PC-3 (cell line): ENCODE results near the gene IL11RA. TPM values are rescaled to one million over a fixed set of nuclear protein-coding genes. Genes with fewer than 3 reads are reported as not detected.

Experiments
- ATAC-seq: fragments of 200-7000 bp; cut with Tn5 transposase; 2 replicates; pipeline ENCODE4 v1.9.1; 2020; ENCODE audit warnings: mild to moderate bottlenecking, moderate library complexity
- BruUV-seq: library from RNA; stranded (reverse); fragments of 400-500 nt; replicated peaks from 2 replicates; lab custom pipeline; 2021; lab: Mats Ljungman, UMichigan
- CTCF ChIA-PET: fragments of 300-600 bp; sonication (Branson Sonifier 250); formaldehyde crosslinking; loops from one replicate; lab custom pipeline; 2022; ENCODE audit warnings: antibody characterized with exemption; lab: Charles Lee
- POLR2A ChIA-PET: fragments of 300-600 bp; sonication (Branson Sonifier 250); formaldehyde crosslinking; loops from one replicate; lab custom pipeline; 2022; ENCODE audit warnings: antibody characterized with exemption; ENCODE audit not compliant: unreplicated experiment; lab: Charles Lee
- DNase-seq: peaks from one replicate; pipeline ENCODE4 v3.0.0-alpha.2; 2015
- H2AFZ ChIP-seq: fragments of 300-600 bp; sonication (generic); 2 replicates; pipeline ENCODE4 v1.6.0; 2016; ENCODE audit warnings: antibody characterized with exemption, low read length
- H3F3A ChIP-seq: fragments of 300-600 bp; sonication (generic); one replicate; pipeline ENCODE4 v1.6.0; 2017; ENCODE audit warnings: antibody characterized with exemption, low read length, control low read depth, mild to moderate bottlenecking; ENCODE audit not compliant: unreplicated experiment
- H3K27ac ChIP-seq: fragments of 300-600 bp; sonication (generic); 2 replicates; pipeline ENCODE4 v1.5.1; 2016; ENCODE audit warnings: mild to moderate bottlenecking, low read length
- H3K27me3 ChIP-seq: fragments of 300-600 bp; sonication (generic); 2 replicates; pipeline ENCODE4 v1.6.1; 2016; ENCODE audit warnings: low read length, mixed read lengths
- H3K36me3 ChIP-seq: fragments of 300-600 bp; sonication (generic); 2 replicates; pipeline ENCODE4 v1.6.1; 2016; ENCODE audit warnings: low read depth, mixed run types, low read length, mixed read lengths
- H3K4me1 ChIP-seq: fragments of 300-600 bp; sonication (generic); 2 replicates; pipeline ENCODE4 v1.5.1; 2016; ENCODE audit warnings: low read length; ENCODE audit not compliant: insufficient read depth
- H3K4me2 ChIP-seq: fragments of 300-600 bp; sonication (generic); 2 replicates; pipeline ENCODE4 v1.6.0; 2016; ENCODE audit warnings: low read length
- H3K4me3 ChIP-seq: fragments of 300-600 bp; sonication (generic); 2 replicates; pipeline ENCODE4 v1.5.1; 2016; ENCODE audit warnings: mild to moderate bottlenecking, low read length, mixed read lengths
- H3K79me2 ChIP-seq: fragments of 300-600 bp; sonication (generic); 2 replicates; pipeline ENCODE4 v1.6.1; 2017; ENCODE audit warnings: low read length, mixed read lengths
- H3K9ac ChIP-seq: fragments of 300-600 bp; sonication (generic); 2 replicates; pipeline ENCODE4 v1.6.0; 2016; ENCODE audit warnings: mild to moderate bottlenecking, low read length
- H3K9me2 ChIP-seq: fragments of 300-600 bp; sonication (generic); replicated peaks from 2 replicates; pipeline ENCODE4 v1.6.1; 2016; ENCODE audit warnings: mixed run types, low read length, mixed read lengths
- H3K9me3 ChIP-seq: fragments of 300-600 bp; sonication (generic); 2 replicates; pipeline ENCODE4 v1.6.1; 2016; ENCODE audit warnings: low read length, mixed read lengths
- H4K20me1 ChIP-seq: fragments of 300-600 bp; sonication (generic); 2 replicates; pipeline ENCODE4 v1.6.1; 2016; ENCODE audit warnings: low read length, mixed read lengths
- EZH2 ChIP-seq: fragments of 300-600 bp; sonication (generic); IDR thresholded peaks from one replicate; pipeline ENCODE4 v1.6.1; 2017; ENCODE audit warnings: antibody characterized with exemption, mild to moderate bottlenecking, low read length; ENCODE audit not compliant: unreplicated experiment
- EZH2phosphoT487 ChIP-seq: fragments of 300-600 bp; sonication (generic); IDR thresholded peaks from 2 replicates; pipeline ENCODE4 v1.6.1; 2018; ENCODE audit warnings: mild to moderate bottlenecking, antibody characterized with exemption, low read length, borderline replicate concordance
- intact Hi-C: fragments of 100-400 bp; cut with micrococcal nuclease; formaldehyde crosslinking; loops from 2 replicates; pipeline ENCODE4 v1.9.0; 2023
- total RNA-seq: library from RNA; depleted of rRNA; stranded (reverse); fragments of >200 nt; gene quantifications from 2 replicates; pipeline ENCODE4 v1.2.3, GENCODE V29; 2014
- TF ChIP-seq, protein P1 (sequence below): fragments of 300-600 bp; sonication (generic); conservative IDR thresholded peaks from 2 replicates; pipeline ENCODE4 v1.5.1; 2017; ENCODE audit warnings: antibody characterized with exemption, low read depth, mild to moderate bottlenecking, low read length

The IL11RA gene
- total RNA-seq, 1 experiment from 2014 or later = 8.3 TPM

DNA sequence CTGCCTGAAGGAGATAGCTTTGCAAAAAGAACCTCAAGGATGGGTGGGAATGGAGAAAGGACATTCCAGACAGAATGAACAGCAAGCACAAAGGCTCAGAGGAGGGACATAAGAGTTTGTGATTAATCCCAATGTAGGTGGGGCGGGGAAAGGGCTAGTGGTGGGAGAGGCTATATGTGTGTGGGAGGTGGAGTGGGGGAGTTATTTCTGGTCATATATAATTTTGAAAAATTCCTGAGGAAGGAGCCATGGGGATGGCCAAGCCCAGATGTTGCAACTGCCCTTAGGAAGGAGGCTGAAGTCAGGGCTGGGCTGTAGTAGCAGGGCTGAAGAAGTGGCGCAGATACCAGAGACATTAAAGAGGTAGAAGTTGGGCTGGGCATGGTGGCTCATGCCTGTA, 23.9 kb downstream of the IL11RA start:
- Histone ChIP-seq H3K4me3 (no peak overlapping the region), H3K36me3 (no peaks in the 10 kb centered on the region), H3K79me2 (no peaks in the 10 kb centered on the region), H3K4me2 (no peak overlapping the region), H2AFZ (no peak overlapping the region), H3K9me3 (no peaks in the 10 kb centered on the region), H3K27ac (no peak overlapping the region), H3K27me3 (no peaks in the 10 kb centered on the region), H3K9me2 (no peaks in the 10 kb centered on the region), H3F3A (no peaks in the 10 kb centered on the region), H3K9ac (no peak overlapping the region), H3K4me1 (no peaks in the 10 kb centered on the region), H4K20me1 (no peaks in the 10 kb centered on the region)
- intact Hi-C loops = loop anchor here (1.0 kb wide), 1 partner anchor 26 kb away; no protein-coding TSS in a partner anchor
- ATAC-seq (no peak), DNase-seq (no peak)
- BruUV-seq = no TSS peak
- CTCF ChIA-PET = no interaction called here
- POLR2A ChIA-PET = no interaction called here
- TF ChIP-seq EZH2phosphoT487 = no peak
- TF ChIP-seq EZH2 = no peak
- TF ChIP-seq, protein P1, sequence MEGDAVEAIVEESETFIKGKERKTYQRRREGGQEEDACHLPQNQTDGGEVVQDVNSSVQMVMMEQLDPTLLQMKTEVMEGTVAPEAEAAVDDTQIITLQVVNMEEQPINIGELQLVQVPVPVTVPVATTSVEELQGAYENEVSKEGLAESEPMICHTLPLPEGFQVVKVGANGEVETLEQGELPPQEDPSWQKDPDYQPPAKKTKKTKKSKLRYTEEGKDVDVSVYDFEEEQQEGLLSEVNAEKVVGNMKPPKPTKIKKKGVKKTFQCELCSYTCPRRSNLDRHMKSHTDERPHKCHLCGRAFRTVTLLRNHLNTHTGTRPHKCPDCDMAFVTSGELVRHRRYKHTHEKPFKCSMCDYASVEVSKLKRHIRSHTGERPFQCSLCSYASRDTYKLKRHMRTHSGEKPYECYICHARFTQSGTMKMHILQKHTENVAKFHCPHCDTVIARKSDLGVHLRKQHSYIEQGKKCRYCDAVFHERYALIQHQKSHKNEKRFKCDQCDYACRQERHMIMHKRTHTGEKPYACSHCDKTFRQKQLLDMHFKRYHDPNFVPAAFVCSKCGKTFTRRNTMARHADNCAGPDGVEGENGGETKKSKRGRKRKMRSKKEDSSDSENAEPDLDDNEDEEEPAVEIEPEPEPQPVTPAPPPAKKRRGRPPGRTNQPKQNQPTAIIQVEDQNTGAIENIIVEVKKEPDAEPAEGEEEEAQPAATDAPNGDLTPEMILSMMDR = no peak

DNA sequence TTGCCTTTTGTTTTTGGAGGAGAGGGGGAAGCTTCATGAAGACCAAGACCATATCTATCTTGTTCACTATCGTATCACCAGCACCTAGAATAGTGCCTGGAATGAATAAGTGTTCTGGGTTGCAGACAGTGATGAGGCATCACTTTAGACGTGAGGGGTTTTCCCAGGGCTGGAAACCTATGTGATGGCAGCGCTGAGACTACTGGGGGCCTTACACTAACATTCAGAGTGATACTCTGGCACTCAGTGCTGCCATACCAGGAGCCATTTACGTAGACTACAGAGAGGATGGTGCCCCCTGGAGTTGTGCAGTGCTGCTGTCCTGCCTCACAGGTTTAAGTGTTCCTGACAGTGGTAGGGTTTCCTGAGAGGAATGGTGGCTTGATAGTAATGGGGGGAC, 32.2 kb downstream of the IL11RA start:
- no peaks in the 10 kb centered on the region for H3K27me3 ChIP-seq
- H2AFZ ChIP-seq = no peak overlapping the region
- DNase-seq (no peak), ATAC-seq (no peak)
- no TSS peak for BruUV-seq
- no peaks in the 10 kb centered on the region for H3K79me2 ChIP-seq
- no peaks in the 10 kb centered on the region for H3K36me3 ChIP-seq
- no peaks in the 10 kb centered on the region for H3K9me3 ChIP-seq
- ChIA-PET CTCF (no interaction called here), POLR2A (no interaction called here)
- TF ChIP-seq EZH2phosphoT487 = no peak
- TF ChIP-seq, protein P1 = no peak
- no peak for TF ChIP-seq EZH2
- H3K4me2 ChIP-seq = no peak overlapping the region
- no peak overlapping the region for H3K4me3 ChIP-seq
- no peaks in the 10 kb centered on the region for H3K4me1 ChIP-seq
- intact Hi-C loops = no loop called here
- no peaks in the 10 kb centered on the region for H3F3A ChIP-seq
- no peak overlapping the region for H3K27ac ChIP-seq
- no peaks in the 10 kb centered on the region for H3K9me2 ChIP-seq
- no peaks in the 10 kb centered on the region for H4K20me1 ChIP-seq
- no peak overlapping the region for H3K9ac ChIP-seq

DNA sequence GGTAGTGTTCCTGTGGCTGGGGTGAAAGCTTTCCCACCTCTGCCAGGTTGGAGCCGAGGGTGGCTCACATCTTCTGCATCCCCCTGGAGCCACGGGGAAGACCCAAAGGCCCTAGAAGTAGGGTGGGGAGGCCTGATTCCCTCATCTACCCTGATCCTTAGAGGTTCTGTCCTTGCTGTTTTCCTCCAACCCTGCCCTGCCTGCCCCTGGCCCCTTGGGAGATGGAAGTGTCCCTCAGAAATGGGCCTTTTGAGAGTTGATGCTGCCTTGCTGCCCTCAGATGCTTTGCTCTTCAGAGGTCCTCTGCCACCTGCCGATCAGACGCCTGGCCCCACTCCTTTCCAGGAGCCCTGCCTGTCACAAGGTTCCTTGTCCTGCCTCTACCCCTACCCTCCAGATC, 32.8 kb downstream of the IL11RA start:
- H3K4me1 ChIP-seq = no peaks in the 10 kb centered on the region
- H3K9me2 ChIP-seq = no peaks in the 10 kb centered on the region
- no peaks in the 10 kb centered on the region for H4K20me1 ChIP-seq
- TF ChIP-seq EZH2 (no peak), EZH2phosphoT487 (no peak)
- TF ChIP-seq, protein P1 = no peak
- no peaks in the 10 kb centered on the region for H3F3A ChIP-seq
- no TSS peak for BruUV-seq
- no peak overlapping the region for H2AFZ ChIP-seq
- intact Hi-C loops = no loop called here
- ChIA-PET POLR2A (no interaction called here), CTCF (no interaction called here)
- H3K4me2 ChIP-seq = no peak overlapping the region
- H3K9ac ChIP-seq = no peak overlapping the region
- no peaks in the 10 kb centered on the region for H3K36me3 ChIP-seq
- no peak overlapping the region for H3K4me3 ChIP-seq
- no peaks in the 10 kb centered on the region for H3K9me3 ChIP-seq
- H3K27me3 ChIP-seq = no peaks in the 10 kb centered on the region
- H3K79me2 ChIP-seq = no peaks in the 10 kb centered on the region
- H3K27ac ChIP-seq = no peak overlapping the region
- no peak for ATAC-seq
- DNase-seq = no peak
